ENCODE results near the gene ZNF431.
"Not testable (repeated sequence)": the region's sequence is repeated elsewhere in the genome, so short reads cannot be mapped to it uniquely, and the experiment has no call there.

Gene ZNF431

GRCh38 chr19:21141787-21142464 lies at the start of gene ZNF431:
Gene ZNF431 (plus strand): TSS chr19:21142040. CDS start chr19:21142184, 144 bp downstream.
- DNase-seq = peak; percentile 65

- no peak for DNase-seq
Measured at GRCh38 chr19:21092109-21092508, 49.7 kb upstream of the ZNF431 start.

DNA sequence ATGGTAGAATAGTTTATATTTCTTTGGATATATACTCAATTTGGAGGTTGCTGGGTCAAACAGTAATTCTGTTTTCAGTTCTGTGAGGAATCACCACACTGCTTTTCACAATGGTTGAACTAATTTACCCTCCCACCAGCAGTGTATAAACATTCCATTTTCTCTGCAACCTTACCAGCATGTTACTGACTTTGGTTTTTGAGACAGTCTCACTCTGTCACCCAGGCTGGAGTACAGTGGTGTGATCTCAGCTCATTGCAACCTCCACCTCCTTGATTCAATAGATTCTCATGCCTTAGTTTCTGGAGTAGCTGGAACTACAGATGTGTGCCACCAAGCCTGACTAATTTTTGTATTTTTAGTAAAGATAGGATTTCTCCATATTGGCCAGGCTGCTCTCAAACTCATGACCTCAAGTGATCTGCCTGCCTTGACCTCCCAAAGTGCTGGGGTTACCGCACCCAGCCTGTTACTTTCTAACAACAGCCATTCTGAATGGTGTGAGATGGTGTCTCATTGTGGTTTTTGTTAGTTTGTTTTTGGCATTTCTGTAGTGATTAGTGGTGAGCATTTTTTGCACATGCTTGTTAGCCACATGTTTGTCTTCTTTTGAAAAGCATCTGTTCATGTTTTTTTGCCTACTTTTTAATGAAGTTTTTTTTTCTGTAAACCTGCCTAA lies 47.4 kb upstream of the ZNF431 start:
- DNase-seq = no peak

DNA sequence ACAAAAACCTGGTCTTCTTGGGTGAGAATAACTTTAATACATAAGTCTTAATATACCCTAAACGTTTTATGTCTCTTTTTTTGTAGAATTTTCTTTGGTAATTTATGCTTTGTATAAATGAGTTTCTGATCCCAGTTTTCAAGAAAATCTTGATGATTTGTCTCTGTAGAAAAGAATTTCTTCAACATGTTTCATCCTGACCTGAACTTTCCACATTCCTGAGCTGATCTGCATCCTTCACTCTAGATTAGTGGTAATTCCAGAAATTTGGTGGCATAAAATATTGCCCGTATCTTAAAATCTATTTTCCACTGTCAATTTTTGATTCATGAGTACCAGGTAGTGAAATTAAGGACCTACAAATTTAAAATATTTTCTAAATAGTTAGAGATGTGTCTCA lies 43.5 kb upstream of the ZNF431 start:
- DNase-seq = no peak

DNA sequence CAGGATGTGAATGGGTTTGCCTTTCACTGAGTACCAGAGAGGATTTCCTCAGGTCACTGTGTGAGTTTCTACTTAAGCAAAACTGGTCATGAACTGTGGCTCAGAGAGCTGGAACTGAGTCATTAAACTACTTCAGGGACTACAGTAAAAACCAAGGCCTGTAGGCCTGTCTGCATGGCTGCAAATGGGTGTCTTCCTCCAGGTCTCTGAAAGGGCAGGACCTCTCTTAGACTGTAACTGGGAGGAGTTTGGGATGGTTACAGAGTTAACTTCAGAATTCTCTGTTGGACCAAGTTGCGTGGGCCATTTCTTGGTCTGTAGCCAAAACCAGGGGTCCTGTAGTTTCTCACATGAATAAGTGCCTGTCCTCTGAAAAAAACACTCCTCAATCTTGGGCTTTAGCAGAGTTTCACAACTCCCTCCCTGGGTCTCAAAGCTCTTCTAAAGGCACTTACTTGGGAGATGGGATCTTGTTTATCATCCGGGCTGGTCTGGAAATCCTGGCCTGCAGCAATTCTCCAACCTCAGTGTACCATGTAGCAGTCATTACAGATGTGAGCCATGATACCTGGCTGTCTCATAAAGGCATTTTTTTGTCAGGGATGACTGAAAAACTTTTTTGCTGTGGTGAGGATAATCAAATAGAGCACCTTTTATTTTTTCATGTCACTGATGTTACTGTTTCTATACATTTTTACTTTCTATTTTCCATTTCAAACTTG lies 40.2 kb upstream of the ZNF431 start:
- DNase-seq = no peak

GRCh38 chr19:21109116-21109515 lies 32.7 kb upstream of the ZNF431 start:
- no peak for DNase-seq

DNA sequence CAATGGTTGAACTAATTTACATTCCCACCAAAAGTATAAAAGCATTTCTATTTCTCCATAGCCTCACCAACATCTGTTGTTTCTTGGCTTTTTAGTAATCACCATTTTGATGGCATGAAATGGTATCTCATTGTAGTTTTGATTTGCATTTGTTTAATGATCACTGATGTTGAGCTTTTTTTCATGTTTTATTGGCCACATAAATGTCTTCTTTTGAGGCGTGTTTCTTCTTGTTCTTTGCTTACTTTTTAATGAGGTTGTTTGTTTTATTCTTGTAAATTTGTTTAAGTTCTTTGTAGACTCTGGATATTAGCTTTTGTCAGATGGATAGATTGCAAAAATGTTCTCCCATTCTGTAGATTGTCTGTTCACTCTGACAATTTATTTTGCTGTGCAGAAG lies 31.7 kb upstream of the ZNF431 start:
- DNase-seq = no peak

DNA sequence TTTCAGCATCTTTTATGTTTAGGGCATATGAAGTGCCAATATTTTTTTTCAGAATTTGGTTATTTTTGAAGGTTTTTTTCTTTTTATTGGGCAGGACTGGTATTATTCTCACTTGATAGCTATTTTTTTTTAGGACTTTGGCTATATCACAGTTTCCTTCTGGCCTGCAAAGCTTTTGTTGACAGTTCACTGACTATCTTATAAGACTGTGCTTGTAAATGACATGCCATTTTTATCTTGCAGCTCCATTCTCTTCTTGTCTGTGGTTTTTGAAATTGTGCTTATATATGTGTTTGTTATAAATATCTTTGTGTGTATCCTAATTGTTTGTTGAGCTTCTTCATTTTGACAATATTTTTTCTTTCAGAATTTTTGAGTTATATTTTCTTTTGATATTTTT lies 26.4 kb upstream of the ZNF431 start:
- DNase-seq = no peak

GRCh38 chr19:21117041-21117907 lies 24.6 kb upstream of the ZNF431 start:
- DNase-seq = no peak

GRCh38 chr19:21126078-21126477 lies 15.8 kb upstream of the ZNF431 start:
- no peak for DNase-seq

GRCh38 chr19:21127001-21127400 lies 14.8 kb upstream of the ZNF431 start:
- no peak for DNase-seq

DNA sequence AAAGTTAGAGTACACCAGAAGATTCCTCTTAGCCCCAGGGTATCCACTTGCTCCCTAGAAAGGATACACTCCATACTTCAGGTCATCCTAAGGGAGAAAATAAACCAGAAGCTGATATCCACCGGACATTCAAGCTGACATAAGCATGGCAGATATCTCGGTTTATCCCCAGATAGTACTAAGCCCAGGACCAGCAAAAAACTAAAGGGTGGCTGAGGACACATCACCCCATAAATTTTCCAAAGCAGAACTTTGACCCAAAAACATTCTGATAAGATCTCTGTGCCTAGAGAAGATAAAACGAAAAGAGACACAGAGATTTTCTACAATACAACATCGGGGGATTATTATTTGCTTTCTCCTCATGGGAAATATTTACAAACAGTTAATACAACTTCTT lies 13.9 kb upstream of the ZNF431 start:
- DNase-seq = no peak

GRCh38 chr19:21128901-21129698 lies 12.7 kb upstream of the ZNF431 start:
- DNase-seq = no peak

GRCh38 chr19:21130097-21130775 lies 11.6 kb upstream of the ZNF431 start:
- no peak for DNase-seq

DNA sequence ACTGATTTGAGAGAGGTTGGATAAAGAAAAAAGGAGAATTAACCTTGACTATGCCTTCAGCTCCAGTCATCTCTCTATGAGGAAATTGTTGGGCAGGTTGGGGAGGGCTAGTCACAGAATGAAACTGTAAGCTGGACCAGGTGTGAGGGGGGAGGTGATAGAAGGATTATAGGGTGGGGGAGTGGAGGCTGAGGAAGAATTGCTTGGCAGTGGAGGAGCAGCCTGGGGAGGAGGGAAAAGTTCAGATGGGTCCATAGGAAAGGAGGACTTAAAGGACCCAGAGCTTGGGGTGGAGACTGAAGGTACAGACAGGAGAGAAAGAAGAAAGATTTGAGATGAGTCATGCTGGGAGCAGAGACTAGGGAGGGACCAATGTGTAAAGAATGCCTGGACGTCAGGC lies 8.2 kb upstream of the ZNF431 start:
- no peak for DNase-seq

DNA sequence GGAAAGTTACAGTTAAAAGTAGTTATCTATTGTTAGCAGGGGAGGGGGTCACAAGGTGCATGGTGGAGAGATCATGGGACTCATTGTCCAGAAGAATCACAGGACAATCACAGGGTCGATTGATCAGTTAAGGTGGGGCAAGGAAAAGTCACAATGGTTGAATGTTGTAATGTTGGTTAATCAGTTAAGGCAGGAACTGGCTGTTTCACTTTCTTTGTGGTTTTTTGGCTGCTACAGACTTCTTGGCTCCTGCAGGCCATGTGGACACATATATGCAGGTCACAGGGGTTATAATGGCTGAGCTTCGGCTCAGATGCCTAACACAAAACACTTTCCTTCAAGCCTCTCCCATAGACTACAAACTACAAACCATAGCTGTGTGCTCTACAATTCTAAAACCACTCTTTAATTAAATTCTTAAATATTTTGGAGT lies 6.9 kb upstream of the ZNF431 start:
- no peak for DNase-seq

- no peak for DNase-seq
Measured at GRCh38 chr19:21135433-21135832, 6.4 kb upstream of the ZNF431 start.

DNA sequence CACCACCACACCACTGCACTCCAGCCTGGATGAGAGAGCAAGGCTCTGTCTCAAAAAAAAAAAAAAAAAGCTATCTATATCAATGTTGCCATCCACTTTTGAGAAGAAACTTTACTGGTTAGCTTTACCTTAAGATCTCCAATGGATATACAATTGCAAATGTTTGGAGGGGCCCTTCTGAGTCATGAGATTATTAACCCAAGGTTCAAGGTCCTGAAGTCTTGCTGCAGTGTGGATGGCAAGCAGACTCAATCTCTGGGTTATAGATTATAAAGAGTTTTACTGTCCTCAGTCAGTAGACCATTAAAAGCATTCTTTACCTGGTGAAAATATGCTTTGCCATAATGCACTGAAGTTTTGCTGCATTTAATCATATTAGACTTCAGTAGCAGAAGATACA lies 3.7 kb upstream of the ZNF431 start:
- no peak for DNase-seq

DNA sequence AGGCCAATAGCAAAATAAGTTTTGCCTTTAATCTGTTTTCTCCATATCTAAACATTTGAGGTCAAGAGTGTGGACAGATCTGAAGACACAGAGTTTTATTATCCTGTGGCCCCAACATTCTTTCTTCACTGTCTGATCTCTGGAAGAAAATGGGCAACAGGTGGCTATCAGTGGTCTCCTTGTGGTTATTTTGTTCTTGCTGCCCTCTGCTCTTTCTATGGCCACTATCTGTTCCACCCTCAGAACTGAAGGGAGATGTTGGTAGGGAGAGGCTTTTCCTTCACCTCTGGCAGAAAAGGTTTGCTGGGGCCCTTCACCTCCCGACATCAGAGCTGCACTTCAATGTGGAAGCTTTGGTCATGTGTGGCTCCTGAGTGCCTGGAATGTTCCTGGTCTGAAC lies 834 bp upstream of the ZNF431 start:
- DNase-seq = not testable (repeated sequence)

GRCh38 chr19:21143428-21143827 lies 1.6 kb downstream of the ZNF431 start:
- DNase-seq = no peak

GRCh38 chr19:21143854-21144253 lies 2.0 kb downstream of the ZNF431 start:
- no peak for DNase-seq

- DNase-seq = no peak
Measured at GRCh38 chr19:21147540-21147939, 5.7 kb downstream of the ZNF431 start.
